Stimulated activated CD4-positive, alpha-beta T cell treated with anti-CD3 and anti-CD28 coated beads, TNF-alpha, amount 100 ng/mL, for 4 hours (primary cell): ENCODE data around the gene ST8SIA3.
"Not testable (repeated sequence)": the region's sequence is repeated elsewhere in the genome, so short reads cannot be mapped to it uniquely, and the experiment has no call there.

Experiments
- DNase-seq, 3 experiments: peaks; one replicate each; pipeline ENCODE4 v3.0.0-alpha.2; 2020; ENCODE audit warnings: low read depth in 3 of 3

Gene ST8SIA3

DNA sequence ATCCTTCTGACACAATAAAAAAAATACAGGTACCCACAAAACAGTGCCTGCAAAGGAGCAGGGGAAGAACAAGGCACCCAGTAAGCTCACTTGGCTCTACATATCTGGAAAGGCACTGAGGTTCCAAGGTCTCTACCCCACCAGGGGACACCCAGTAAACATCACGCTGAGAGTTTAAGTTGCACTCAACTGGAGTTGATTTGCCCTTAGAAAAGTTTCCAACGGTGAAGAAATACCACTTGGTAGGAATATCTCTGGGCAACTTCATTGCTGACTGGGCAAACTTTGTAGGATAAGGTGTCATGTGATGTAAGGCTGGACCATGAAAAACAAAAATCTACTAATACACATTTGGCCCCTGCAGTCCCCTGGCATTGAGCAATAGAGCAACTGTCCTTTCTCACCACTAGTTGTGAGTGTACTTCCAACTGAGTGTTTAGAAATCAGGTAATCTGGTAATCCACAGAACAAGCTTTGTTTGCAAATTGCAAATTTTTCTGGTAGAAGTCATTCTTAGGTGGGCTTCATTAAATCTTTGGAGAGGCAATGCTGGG is 14.2 kb downstream of the ST8SIA3 start:
- no peak for DNase-seq

DNA sequence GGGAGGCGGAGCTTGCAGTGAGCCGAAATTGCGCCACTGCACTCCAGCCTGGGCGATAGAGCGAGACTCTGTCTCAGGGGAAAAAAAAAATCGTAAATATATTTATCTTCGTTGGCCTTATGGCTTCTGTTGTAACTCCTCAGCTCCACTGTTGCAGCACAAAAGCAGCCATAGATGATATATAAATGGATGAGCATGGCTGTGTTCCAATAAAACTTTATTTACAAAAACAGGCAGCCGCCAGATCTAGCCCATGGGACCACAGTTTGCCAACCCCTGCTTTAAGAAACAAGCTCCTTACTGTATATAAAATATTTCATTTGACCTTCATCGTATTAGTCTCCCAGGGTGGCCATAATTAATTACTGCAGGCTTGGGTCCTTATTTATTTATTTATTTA is 20.1 kb downstream of the ST8SIA3 start:
- no peak for DNase-seq

DNA sequence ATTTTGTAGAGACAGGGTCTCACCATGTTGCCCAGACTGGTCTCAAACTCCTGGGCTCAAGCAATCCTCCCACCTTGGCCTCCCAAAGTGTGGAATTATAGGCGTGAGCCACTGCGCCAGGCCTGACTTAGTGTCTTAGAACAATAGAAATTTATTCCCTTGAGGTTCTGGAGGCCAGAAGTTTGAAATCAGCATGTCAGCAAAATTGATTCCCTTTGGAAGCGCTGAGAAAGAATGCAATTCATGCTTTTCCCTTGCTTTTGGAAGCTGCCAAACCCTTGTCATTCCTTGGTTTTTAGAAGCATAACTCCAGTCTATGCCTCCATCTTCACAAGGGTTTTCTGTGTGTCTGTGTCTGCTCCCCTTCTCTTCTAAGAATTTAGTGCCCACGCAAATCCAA is 20.7 kb downstream of the ST8SIA3 start:
- no peak for DNase-seq

DNA sequence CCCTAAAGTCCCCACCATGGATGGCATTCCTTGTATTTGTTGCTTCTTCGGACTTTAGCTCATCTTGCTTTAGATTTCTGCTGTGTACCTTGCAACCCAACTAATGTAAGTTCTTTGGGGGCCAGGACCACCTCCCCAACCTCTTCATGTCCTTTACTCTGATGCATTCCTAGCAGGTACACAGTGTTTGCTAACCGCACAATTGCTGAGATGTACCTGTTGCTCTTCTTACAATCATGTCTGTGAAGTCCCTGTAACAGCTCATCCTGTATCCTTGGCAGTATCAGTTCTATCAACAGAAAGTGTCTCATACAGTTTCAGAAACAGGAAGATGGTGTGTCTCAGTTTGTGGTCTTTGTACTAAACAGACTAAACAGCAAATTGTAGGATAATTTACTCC is 24.1 kb downstream of the ST8SIA3 start:
- DNase-seq: no peak

DNA sequence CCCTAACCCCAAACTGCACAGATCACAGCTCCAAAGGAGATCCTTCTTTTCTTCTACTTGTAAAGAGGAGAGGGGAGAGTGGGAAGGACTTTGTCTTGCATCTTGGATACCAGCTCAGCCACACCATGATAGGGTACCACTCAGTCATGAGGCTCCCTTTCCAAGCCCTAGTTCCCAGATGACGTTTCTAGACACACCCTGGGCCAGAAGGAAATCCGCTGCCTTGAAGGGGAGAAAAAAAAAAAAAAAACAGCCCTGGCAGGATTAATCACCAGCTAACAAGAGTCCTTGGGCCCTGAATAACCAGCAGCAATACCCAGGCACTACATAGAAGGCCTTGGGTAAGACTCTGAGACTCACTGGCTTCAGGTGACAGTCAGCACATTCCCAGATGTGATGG is 36.9 kb downstream of the ST8SIA3 start:
- no peak for DNase-seq

DNA sequence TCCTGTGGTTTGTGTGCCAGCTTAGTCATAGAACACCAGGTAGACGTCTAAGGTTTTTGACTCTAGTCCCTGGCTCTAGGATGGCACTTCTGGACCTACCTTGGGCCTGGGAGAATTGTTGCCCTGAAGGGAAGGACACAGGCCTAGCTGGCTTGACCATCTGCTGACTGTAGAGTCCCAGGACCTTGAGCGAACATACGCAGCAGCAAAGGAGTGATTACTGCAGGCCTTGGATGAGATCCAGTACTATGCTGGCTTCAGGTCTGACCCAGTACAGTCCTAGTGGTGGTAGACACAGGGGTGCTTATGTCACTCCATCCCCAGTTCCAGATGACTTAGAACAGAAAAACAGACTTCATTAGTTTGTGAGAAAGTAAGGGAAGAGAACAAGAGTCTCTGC is 37.7 kb downstream of the ST8SIA3 start:
- no peak for DNase-seq

DNA sequence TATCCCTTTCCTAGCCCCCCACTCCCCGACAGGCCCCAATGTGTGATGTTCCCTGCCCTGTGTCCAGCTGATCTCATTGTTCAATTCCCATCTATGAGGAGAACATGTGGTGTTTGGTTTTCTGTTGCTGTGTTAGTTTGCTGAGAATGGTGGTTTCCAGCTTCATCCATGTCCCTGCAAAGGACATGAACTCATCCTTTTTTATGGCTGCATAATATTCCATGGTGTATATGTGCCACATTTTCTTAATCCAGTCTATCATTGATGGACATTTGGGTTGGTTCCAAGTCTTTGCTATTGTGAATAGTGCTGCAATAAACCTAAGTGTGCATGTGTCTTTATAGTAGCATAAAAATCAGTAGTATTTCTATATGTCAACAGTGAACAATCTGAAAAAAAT is 42.4 kb downstream of the ST8SIA3 start:
- DNase-seq: not testable (repeated sequence)

DNA sequence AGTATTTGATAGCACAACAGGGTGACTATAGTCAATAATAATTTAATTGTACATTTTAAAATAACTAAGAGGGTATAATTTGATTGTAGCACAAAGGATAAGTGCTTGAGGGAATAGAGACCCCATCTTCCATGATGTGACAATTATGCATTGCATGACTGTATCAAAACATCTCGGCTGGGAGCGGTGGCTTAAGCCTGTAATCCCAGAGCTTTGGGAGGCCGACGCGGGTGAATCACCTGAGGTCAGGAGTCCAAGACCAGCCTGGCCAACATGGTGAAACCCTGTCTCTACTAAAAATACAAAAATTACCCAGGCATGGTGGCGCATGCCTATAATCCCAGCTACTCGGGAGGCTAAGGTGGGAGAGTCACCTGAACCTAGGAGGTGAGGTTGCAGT is 44.5 kb downstream of the ST8SIA3 start:
- not testable (repeated sequence) for DNase-seq

DNA sequence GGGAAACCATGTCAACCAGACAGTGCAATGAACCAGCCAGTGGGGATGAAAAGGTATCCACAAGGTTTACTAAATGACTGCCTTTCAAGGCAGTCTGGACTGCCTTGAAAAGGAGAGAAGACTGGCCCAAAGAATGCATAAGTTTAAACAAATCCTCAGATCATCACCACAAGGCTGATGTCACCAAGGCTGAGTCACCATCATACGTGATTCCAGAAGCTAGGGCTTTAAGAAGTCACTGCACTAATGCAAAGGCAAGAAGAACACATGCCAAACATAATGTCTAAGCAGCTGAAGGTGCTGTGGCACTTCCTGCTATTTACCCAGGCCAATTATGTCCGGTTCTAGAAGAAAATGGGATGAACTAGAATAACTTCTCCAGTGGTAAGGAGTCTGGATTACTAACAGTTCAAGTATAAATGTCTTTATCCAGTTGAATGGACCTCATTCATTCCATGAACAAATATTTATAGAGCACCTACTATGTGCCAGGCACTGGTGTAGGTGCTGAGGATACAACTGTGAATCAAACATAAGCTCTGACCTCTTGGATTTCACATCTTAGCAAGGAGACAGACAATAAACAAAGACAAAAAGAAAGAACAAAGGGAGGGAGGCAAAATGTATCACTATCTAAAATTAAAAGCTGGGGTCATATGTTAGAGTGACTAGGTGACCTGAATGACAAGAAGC is 45.2 kb downstream of the ST8SIA3 start:
- no peak for DNase-seq

DNA sequence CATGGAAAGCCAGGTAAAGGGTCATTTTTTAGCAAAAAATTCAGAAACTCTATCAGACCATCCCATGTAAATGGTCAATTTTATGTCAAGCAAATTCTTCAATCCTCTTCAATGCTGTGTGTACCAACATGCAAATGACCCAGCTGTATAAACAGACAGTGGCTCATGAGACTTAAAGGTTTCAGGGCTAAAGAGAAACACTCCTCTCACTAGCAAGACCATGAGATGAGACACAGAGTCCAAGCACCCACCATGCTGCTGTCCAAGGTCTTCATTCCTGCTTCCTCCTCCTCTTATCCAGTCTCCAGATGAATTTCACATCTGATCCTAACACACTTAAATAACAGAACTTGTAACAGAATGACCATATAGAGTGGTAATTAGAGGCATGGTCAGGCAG is 52.0 kb downstream of the ST8SIA3 start:
- DNase-seq: no peak

DNA sequence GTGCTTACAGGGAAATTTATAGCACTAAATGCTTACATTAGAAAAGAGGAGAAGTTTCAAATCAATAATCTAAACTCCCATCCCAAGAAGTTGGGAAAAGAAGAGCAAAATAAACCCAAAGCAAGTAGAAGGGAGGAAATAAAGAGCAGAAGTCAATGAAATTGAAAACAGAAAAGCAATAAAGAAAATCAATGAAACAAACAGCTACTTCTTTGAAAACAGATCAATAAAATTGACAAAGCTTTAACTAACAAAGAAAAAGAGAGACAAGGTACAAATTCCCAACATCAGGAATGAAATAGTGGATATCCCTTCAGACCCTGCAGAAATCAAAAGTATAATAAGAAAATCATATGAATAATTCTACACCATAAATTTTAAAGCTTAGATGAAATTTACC is 57.3 kb downstream of the ST8SIA3 start:
- no peak for DNase-seq

DNA sequence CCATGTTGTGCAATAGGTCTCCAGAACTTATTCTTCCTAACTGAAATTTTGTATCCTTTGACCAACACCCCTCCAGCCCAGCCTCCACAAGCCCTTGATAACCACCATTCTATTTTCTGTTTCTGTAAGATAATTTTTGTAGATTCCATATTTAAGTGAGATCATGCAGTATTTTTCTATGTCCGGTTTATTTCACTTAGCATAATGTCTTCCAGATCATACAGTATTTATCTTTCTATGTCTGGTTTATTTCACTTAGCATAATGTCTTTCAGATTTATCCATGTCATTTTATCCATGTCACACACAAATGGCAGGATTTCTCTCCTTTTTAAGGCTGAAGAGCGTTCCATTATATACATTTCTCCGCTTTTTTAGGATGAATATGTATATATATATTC is 58.4 kb downstream of the ST8SIA3 start:
- no peak for DNase-seq

DNA sequence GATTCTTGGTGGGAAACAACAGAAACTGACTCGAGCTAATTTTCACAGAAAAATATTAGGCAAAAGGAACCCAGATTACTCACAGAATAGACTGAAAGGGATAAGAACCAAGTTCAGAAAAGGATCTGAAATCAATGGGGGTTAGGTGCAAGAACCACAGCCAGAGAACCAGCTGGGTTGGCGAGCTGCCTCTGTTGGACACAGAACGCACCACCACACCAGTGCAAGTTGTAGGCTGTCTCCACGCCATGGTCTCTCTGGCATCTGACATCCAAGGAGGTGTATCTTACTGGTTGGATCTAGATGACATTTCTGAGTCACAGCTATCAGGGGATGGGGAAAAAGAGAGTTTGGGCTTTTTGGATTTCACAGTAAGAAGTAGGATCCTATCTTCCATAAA is 64.2 kb downstream of the ST8SIA3 start:
- no peak for DNase-seq
